Subcutaneous adipose tissue (tissue), 4 donors: ENCODE data around the gene AP1B1. TPM values are rescaled to one million over a fixed set of nuclear protein-coding genes. Genes with fewer than 3 reads are reported as not detected.

Source experiments
- total RNA-seq, 4 donors: library from RNA; depleted of rRNA; stranded (reverse); fragments of >200 nt; gene quantifications; one replicate each; pipeline ENCODE4 v1.1.0, GENCODE V29; 2016
- TF ChIP-seq, protein P1 (sequence below): fragments of 450-650 bp; IDR thresholded peaks from one replicate; pipeline ENCODE4 v1.5.1; 2016; ENCODE audit warnings: low read depth, mild to moderate bottlenecking, control low read depth, antibody characterized with exemption, moderate library complexity

AP1B1 gene
- total RNA-seq, 4 donors from 2014 or later, result 49.7 to 81.1 (median 60.1) TPM

DNA sequence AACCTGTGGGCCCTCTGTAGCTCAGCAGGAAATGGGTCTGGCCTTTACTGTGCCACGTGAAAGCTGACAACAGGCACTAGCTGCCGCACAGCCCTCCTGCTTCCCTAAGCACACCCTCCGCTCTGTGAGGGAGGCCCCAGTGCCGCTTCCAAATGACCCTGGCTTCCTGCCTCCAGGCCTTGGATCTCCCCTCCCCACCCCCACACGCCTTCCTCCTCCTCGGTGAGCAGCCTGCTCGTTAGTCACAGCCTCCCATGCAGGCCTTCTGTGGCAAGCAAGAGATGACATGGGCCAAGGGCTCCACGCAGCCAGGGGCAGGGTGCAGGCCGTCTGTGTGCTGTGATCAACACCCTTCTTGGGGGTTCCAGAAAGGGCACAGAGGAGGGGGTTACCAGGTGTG, 57.6 kb downstream of the AP1B1 start:
- TF ChIP-seq, protein P1, sequence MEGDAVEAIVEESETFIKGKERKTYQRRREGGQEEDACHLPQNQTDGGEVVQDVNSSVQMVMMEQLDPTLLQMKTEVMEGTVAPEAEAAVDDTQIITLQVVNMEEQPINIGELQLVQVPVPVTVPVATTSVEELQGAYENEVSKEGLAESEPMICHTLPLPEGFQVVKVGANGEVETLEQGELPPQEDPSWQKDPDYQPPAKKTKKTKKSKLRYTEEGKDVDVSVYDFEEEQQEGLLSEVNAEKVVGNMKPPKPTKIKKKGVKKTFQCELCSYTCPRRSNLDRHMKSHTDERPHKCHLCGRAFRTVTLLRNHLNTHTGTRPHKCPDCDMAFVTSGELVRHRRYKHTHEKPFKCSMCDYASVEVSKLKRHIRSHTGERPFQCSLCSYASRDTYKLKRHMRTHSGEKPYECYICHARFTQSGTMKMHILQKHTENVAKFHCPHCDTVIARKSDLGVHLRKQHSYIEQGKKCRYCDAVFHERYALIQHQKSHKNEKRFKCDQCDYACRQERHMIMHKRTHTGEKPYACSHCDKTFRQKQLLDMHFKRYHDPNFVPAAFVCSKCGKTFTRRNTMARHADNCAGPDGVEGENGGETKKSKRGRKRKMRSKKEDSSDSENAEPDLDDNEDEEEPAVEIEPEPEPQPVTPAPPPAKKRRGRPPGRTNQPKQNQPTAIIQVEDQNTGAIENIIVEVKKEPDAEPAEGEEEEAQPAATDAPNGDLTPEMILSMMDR, result no peak

DNA sequence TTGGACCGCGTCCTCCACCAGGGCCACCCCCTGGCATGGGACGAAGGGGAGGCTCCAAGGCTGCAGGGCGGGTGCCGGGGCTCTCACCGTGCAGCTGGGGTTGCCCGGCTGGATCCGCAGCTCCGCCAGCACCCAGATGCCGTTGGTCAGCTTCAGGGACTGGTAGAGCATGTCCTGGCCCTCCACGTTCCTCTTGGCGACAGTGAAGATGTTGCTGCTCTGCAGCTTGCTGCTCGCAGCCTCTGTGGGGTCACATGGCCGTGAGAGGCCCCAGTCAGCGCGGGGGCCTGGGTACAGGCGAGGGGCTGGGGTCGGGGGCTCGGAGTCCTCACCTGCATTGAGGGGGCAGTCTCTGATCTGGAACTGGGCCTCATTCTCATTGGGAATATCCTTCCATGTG, 58.1 kb downstream of the AP1B1 start:
- TF ChIP-seq, protein P1, result no peak

DNA sequence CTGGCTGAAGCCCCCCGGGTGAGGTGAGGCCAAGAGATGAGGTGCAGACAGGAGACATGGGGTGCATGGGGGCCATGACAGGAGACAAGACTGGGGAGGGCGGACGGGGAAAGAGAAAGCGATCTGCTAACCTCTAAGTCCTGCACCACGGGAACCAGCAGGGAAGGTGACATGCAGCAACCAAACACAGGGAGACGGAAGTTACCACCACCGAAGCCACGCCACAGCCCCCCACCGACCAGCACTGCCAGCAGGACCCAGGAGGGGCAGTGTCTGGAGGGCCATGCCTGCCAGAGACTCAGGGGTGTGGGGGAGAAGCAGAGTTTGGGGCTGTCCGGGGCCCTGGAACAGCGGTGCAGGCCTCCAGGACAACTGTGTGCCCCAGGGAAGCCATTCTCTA, 58.8 kb downstream of the AP1B1 start:
- TF ChIP-seq, protein P1, result no peak

DNA sequence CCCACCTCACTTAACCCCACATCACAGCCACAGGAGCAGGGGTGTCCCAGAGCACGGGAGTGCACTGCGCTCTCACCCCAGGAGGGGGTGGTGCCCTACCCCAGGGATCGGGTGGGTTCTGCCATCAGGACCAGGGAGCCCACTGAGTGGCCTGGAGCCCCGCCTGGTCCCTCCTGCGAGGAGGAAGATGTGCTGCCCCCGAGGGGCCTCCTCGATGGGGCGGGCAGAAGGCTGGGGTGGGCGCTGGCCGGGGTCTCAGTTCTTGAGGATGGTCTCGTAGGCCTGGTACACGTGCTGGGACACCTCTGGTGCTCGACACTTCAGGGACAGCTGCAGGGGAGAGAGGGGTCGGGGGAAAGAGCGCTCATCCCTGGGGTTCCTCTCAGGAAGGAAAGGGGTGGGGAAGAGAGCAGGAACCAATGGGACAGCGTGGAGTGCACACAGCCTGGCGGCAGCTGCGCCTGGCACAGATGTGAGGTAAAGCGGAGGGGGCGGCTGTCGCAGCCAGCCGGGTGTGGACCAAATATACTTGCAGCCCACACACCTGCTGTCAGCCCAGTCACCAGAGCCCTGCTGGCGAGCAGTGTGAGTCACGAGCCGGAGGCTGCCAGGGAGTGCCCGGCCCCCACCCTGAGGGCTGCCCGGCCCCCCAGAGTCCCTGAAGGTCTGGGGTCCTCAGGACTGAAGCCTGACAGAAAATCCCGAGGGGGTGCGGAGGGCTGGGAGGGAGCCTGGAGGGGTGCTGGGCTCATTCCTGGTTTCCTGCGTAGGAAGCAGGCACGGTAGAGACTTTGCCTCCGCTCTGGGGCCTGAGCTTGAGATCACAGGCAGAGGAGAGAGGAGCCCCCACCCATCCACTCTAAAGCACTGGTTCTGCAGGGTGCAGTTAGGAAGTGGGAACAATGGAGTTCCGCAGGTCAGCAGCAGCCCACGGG, 59.5 kb downstream of the AP1B1 start:
- TF ChIP-seq, protein P1, result no peak

DNA sequence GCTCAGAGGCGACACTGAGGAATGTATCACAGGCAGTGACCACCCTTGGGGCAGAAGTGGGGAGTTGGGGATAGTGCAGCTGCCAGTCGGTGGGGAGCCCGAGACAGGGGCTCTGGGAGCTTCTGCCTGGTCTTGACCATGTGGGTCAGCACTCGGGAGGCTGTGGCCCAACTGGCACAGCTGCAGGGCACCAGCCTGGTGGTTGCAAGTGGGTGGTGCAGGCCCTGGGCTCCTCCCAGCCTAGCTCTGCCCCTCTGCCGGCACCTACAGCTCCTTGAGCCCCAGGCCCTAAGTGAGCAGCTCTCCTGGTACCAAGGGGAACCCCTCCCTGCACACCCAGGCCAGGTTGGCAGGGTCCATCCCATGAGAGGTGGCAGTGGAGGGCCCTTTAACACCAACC, 60.3 kb downstream of the AP1B1 start:
- TF ChIP-seq, protein P1, result no peak

DNA sequence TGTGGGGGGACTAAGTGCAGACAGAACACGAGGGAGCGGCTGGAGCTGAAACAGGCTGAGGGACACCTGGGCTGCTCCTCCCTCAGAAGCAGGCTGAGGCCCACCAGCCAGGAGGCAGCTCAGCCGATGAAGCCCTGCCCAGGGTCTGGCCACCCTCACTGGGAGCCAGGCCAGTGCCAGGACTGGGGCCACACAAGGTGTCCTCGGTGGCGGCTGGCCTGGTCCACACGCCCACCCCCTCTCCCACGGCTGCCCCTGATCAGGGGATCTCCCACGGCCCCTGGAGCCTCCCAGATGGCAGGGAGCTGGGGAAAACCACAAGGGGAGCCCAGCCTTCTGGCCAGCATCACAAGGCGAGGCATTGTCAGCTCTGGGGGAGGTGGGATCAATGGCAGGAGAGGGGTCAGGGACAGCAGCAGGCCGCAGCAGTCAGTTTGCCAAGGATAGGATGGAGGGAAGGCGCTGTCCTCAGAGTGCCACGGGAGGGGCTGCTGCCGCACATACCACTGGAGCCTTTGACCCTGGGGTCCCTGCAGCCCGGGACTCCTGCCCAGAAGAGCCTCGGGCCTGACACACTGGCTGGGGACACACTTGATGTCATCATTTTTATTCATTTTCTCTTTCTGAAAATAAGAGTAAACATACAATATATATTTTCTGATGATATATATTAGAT, 61.1 kb downstream of the AP1B1 start:
- TF ChIP-seq, protein P1, result no peak

DNA sequence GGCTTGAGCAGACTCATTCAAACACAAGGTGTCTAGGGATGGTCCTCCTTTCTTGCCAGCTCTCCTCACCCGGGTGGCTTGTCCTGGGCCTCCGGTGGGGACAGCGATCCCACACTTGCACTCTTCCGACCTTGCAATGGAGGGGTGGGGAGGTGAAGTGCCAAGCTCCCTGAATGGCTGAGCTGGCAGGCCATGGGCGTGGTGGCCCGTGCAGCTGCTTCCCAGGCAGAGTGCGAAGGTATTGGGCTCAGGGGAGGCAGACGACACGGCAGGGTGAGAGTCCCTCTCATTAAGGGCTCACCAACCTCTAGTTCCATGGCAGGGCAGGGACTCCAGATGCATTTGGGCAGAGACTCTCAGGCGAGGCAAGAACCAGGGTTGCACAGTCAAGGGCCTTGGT, 61.9 kb downstream of the AP1B1 start:
- TF ChIP-seq, protein P1, result no peak
